K562 (cell line): ENCODE data around the gene CPTP. TPM values are rescaled to one million over a fixed set of nuclear protein-coding genes. Genes with fewer than 3 reads are reported as not detected.

ENCODE experiments used
- CEBPG ChIP-seq, 3 experiments: fragments of 200-800 bp in 1 of 3; sonication (Bioruptor generic) in 1 of 3; sonication (generic) in 1 of 3; formaldehyde crosslinking in 1 of 3; IDR thresholded peaks in 2 of 3; conservative IDR thresholded peaks in 1 of 3; 2 replicates each; pipeline versions ENCODE4 v1.6.1 to v1.8.0; 2016 to 2022; ENCODE audit warnings: missing compliant biosample characterization in 2 of 3, missing genetic modification characterization in 2 of 3, mild to moderate bottlenecking in 1 of 3, missing genetic modification reagents in 1 of 3
- E2F6 ChIP-seq, 2 experiments: IDR thresholded peaks; 2 replicates each; pipeline ENCODE4 v1.6.1; 2011; ENCODE audit warnings: borderline replicate concordance in 1 of 2, control low read depth in 1 of 2, low read depth in 1 of 2, low read length in 1 of 2, mild to moderate bottlenecking in 1 of 2, mixed read lengths in 1 of 2, moderate library complexity in 1 of 2; ENCODE audit not compliant: insufficient read depth in 1 of 2, insufficient read length in 1 of 2, poor library complexity in 1 of 2, severe bottlenecking in 1 of 2; ENCODE audit errors: extremely low read depth in 1 of 2
- ESRRB ChIP-seq: fragments of 250-450 bp; sonication (Bioruptor Pico); IDR thresholded peaks from 2 replicates; pipeline ENCODE4 v1.5.0; 2020; ENCODE audit warnings: mild to moderate bottlenecking, moderate library complexity, borderline replicate concordance
- GATAD2B ChIP-seq: fragments of 450-650 bp; IDR thresholded peaks from 2 replicates; pipeline ENCODE4 v1.6.1; 2017; ENCODE audit warnings: mild to moderate bottlenecking, borderline replicate concordance
- HMGN3 ChIP-seq: IDR thresholded peaks from 2 replicates; pipeline ENCODE4 v1.6.1; 2011; ENCODE audit warnings: borderline replicate concordance, low read depth, mild to moderate bottlenecking, mixed read lengths, low read length; ENCODE audit not compliant: insufficient read length; ENCODE audit errors: extremely low read depth
- MNT ChIP-seq, 2 experiments: fragments of 450-650 bp; conservative IDR thresholded peaks; 2 replicates each; pipeline ENCODE4 v1.6.1; 2017; ENCODE audit warnings: mild to moderate bottlenecking in 2 of 2, moderate library complexity in 2 of 2
- PHF8 ChIP-seq: fragments of 200-600 bp; sonication (generic); IDR thresholded peaks from 2 replicates; pipeline ENCODE4 v1.6.1; 2012; ENCODE audit warnings: mixed run types, mild to moderate bottlenecking, inconsistent platforms, low read length, moderate library complexity, borderline replicate concordance
- RNF2 ChIP-seq: sonication (generic); IDR thresholded peaks from 2 replicates; pipeline ENCODE4 v1.6.1; 2016
- SIN3B ChIP-seq: fragments of 450-650 bp; IDR thresholded peaks from 2 replicates; pipeline ENCODE4 v1.6.1; 2017; ENCODE audit warnings: low read depth, mild to moderate bottlenecking, moderate library complexity
- THAP12 ChIP-seq: fragments of 250-450 bp; sonication (Bioruptor Pico); IDR thresholded peaks from 2 replicates; pipeline ENCODE4 v1.9.0; 2021; ENCODE audit warnings: mild to moderate bottlenecking, inconsistent platforms
- UBTF ChIP-seq, 2 experiments: IDR thresholded peaks; 2 replicates each; pipeline ENCODE4 v1.6.1; 2012; ENCODE audit warnings: improper control_type of control experiment in 2 of 2, low read depth in 2 of 2, low read length in 2 of 2, borderline replicate concordance in 1 of 2
- YY1 ChIP-seq, 3 experiments: IDR thresholded peaks; 2 replicates each; pipeline ENCODE4 v1.6.1; 2011; ENCODE audit warnings: low read length in 2 of 3, mild to moderate bottlenecking in 2 of 3, moderate library complexity in 2 of 3, borderline replicate concordance in 1 of 3, control low read depth in 1 of 3, low read depth in 1 of 3; ENCODE audit not compliant: insufficient read depth in 3 of 3, insufficient replicate concordance in 2 of 3, control insufficient read depth in 1 of 3, insufficient read length in 1 of 3; ENCODE audit errors: extremely low read depth in 1 of 3
- ZNF583 ChIP-seq: fragments of 250-450 bp; sonication (Bioruptor Pico); IDR thresholded peaks from 2 replicates; pipeline ENCODE4 v1.4.0; 2020
- ZNF740 ChIP-seq, 3 experiments: fragments of 200-800 bp in 1 of 3; sonication (Bioruptor generic) in 1 of 3; sonication (generic) in 1 of 3; formaldehyde crosslinking in 1 of 3; IDR thresholded peaks; 2 replicates each; pipeline versions ENCODE4 v1.6.1 to v1.8.0; 2016 to 2022; ENCODE audit warnings: mild to moderate bottlenecking in 2 of 3, missing compliant biosample characterization in 2 of 3, missing genetic modification characterization in 2 of 3, missing genetic modification reagents in 1 of 3
- polyA plus RNA-seq, 8 experiments: library from polyadenylated mRNA; depleted of rRNA in 4 of 8; stranded (reverse) in 5 of 8; unstranded in 3 of 8; fragments of >200 nt; fragmentation: Nextera tagmentation in 2 of 8; fragmentation: Illumina TruSeq in 1 of 8; extraction: Ambion mirVana in 2 of 8; extraction: Trizol in 1 of 8; gene quantifications; 2 replicates each; pipeline versions ENCODE4 v1.2.1 to v1.2.3, GENCODE V29; 2011 to 2014; ENCODE audit warnings: inconsistent platforms in 1 of 8, missing spikeins in 1 of 8
- total RNA-seq, 7 experiments: library from RNA; depleted of rRNA in 6 of 7; stranded (reverse); fragments of >200 nt in 6 of 7; fragmentation: Illumina TruSeq in 2 of 7; extraction: Trizol in 2 of 7; gene quantifications; 2 replicates each; pipeline versions ENCODE4 v1.2.1 to v1.2.3, GENCODE V29; 2011 to 2021; ENCODE audit warnings: low replicate concordance in 1 of 7

Gene CPTP
- total and polyA plus RNA-seq, 9 of the 15 experiments (the other 6 are each of a cell fraction or from before 2014, with no cell fraction given) = 0.11 to 25.8 (median 3.5) TPM

GRCh38 chr1:1307261-1307922 lies 17.2 kb upstream of the CPTP start (continued):
- TF ChIP-seq CEBPG (CRISPR knock-in tag; IDR thresholded peaks at IDR 0.05) (peak; percentile 40; the same call in 1 of the 2 replicates), CEBPG (tag; conservative IDR thresholded peaks at IDR 0.05 in 1 of 2, IDR thresholded peaks at IDR 0.05 in 1 of 2) (no peak), RNF2 (no peak), YY1 (IDR thresholded peaks at IDR 0.05; ENCODE audit: borderline replicate concordance in 1 of 3, control insufficient read depth in 1 of 3, extremely low read depth in 1 of 3, insufficient read depth in 3 of 3, insufficient read length in 1 of 3, insufficient replicate concordance in 2 of 3, low read depth in 1 of 3, low read length in 2 of 3) (peak in 1 of 3 experiments; percentile 6), PHF8 (peak; percentile 79; the same call in 1 of the 2 replicates), E2F6 (IDR thresholded peaks at IDR 0.05; ENCODE audit: borderline replicate concordance in 1 of 2, extremely low read depth in 1 of 2, insufficient read depth in 1 of 2, insufficient read length in 1 of 2, low read depth in 1 of 2, low read length in 1 of 2, poor library complexity in 1 of 2, severe bottlenecking in 1 of 2) (peak; percentile 74 to 95), ZNF583 (CRISPR knock-in tag) (no peak), MNT (conservative IDR thresholded peaks at IDR 0.05) (peak in 1 of 2 experiments; percentile 3; a peak in 2 of 4 replicates), GATAD2B (peak; percentile 82; the same call in 1 of the 2 replicates), SIN3B (peak; percentile 56), ESRRB (CRISPR knock-in tag) (no peak), UBTF (IDR thresholded peaks at IDR 0.05; ENCODE audit: borderline replicate concordance in 1 of 2, low read depth in 2 of 2, low read length in 2 of 2) (0 out of 4 replicates have a peak, but pooled peaks of 1 of the 2 experiments have one; percentile 31), HMGN3 (peak; percentile 15), THAP12 (0 out of 2 replicates have a peak, but pooled peaks have one; percentile 17), ZNF740 (CRISPR knock-in tag; IDR thresholded peaks at IDR 0.05) (0 out of 2 replicates have a peak, but pooled peaks have one; percentile 42), ZNF740 (tag; IDR thresholded peaks at IDR 0.05) (no peak)
